Left ventricle myocardium superior (tissue), 1 donor: Measurements from ENCODE around the gene GALNT13. TPM values are rescaled to one million over a fixed set of nuclear protein-coding genes. Genes with fewer than 3 reads are reported as not detected.

Source experiments
- ATAC-seq: fragments of 200-7000 bp; cut with Tn5 transposase; one replicate; pipeline ENCODE4 v1.9.1; 2020; ENCODE audit warnings: mild to moderate bottlenecking, moderate library complexity
- DNase-seq: peaks from one replicate; pipeline ENCODE4 v3.0.0-alpha.2; 2020
- intact Hi-C: fragments of 100-400 bp; cut with micrococcal nuclease; formaldehyde crosslinking; loops from one replicate; pipeline ENCODE4 v1.11.0; 2022
- total RNA-seq: library from RNA; stranded (reverse); fragmentation: NEBNext Ultra II Directional; extraction: Animal tissue kit (Norgen Biotek cat#: 25700); gene quantifications from one replicate; pipeline ENCODE4 v1.2.1, GENCODE V29; 2021
- donor health status: DM: no; HTN: yes; CAD: no; lungs with severe emphysema.

Gene GALNT13
- total RNA-seq, 1 donor from 2014 or later, result 0.15 TPM

GRCh38 chr2:154495455-154495868 is 623.7 kb downstream of the GALNT13 start:
- ATAC-seq (no peak), DNase-seq (no peak)
- intact Hi-C loops, result no loop called here

GRCh38 chr2:154497019-154497418 is 625.3 kb downstream of the GALNT13 start:
- intact Hi-C loops, result no loop called here
- DNase-seq (no peak), ATAC-seq (peak; percentile 55)
